HEK293 (cell line): ENCODE measurements around the gene ANKRD13D.

Source experiments
- CTCF ChIP-seq: fragments of 450-650 bp; formaldehyde crosslinking; IDR thresholded peaks from 2 replicates; pipeline ENCODE4 v1.5.1; 2016; ENCODE audit warnings: missing biosample characterization, missing genetic modification characterization
- EGR2 ChIP-seq: fragments of 450-650 bp; formaldehyde crosslinking; IDR thresholded peaks from 2 replicates; pipeline ENCODE4 v1.5.1; 2016; ENCODE audit warnings: low read depth, missing biosample characterization, missing genetic modification characterization
- KLF10 ChIP-seq: fragments of 450-650 bp; IDR thresholded peaks from 2 replicates; pipeline ENCODE4 v1.5.1; 2018; ENCODE audit warnings: missing biosample characterization, mild to moderate bottlenecking, missing genetic modification characterization
- ZNF114 ChIP-seq: fragments of 450-650 bp; formaldehyde crosslinking; IDR thresholded peaks from 2 replicates; pipeline ENCODE4 v1.5.0; 2017; ENCODE audit warnings: missing biosample characterization, missing genetic modification characterization
- ZNF211 ChIP-seq: fragments of 450-650 bp; formaldehyde crosslinking; IDR thresholded peaks from 2 replicates; pipeline ENCODE4 v1.5.1; 2016; ENCODE audit warnings: low read depth, missing biosample characterization, missing genetic modification characterization
- ZNF544 ChIP-seq: fragments of 450-650 bp; formaldehyde crosslinking; IDR thresholded peaks from 2 replicates; pipeline ENCODE4 v1.5.0; 2017; ENCODE audit warnings: missing biosample characterization, missing genetic modification characterization
- ZNF560 ChIP-seq: fragments of 450-650 bp; formaldehyde crosslinking; IDR thresholded peaks from 2 replicates; pipeline ENCODE4 v1.5.1; 2017; ENCODE audit warnings: missing biosample characterization, missing genetic modification characterization, borderline replicate concordance

- TF ChIP-seq ZNF560 (no peak), ZNF544 (tag by site-specific recombination) (no peak), ZNF211 (no peak), EGR2 (tag by site-specific recombination) (no peak), CTCF (no peak), KLF10 (tag by site-specific recombination) (no peak), ZNF114 (no peak)
Measured at GRCh38 chr11:67260406-67260805, 28.7 kb upstream of the ANKRD13D start.
